ENCODE data around the gene SLC22A14.
"Not testable (repeated sequence)": the region's sequence is repeated elsewhere in the genome, so short reads cannot be mapped to it uniquely, and the experiment has no call there.

Gene SLC22A14

DNA sequence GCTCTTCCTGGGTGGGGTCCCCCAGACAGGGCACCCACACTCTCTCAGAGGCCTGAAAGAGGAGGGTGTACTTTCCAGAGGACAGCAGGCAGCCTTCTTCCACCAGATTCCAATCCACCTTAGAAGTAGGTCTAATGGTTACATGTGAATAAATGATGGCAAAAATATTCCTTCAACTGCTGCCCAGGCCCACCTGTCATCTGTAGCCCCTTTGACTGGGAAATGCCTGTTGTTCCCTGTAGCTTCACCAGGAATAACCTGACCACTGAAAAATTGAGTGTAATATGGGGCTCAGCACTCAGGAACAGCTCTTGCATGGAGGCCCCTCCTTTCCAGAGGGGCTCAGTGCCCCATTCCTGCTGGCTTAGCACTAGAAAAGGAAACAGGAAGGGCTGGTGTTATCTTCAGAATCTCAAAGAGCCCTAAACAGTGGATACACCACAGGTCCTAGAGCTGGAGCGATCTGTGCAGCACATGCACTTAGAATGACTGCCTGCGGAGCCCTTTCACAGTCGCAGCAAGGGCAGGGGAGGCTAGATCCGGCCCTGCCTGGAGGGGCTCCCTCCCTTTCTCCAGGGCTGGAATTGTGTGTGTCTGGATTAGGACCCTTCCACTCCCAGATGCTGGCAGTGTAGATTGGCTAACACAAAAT lies 32.1 kb downstream of the SLC22A14 start:
- DNase-seq, result no peak

DNA sequence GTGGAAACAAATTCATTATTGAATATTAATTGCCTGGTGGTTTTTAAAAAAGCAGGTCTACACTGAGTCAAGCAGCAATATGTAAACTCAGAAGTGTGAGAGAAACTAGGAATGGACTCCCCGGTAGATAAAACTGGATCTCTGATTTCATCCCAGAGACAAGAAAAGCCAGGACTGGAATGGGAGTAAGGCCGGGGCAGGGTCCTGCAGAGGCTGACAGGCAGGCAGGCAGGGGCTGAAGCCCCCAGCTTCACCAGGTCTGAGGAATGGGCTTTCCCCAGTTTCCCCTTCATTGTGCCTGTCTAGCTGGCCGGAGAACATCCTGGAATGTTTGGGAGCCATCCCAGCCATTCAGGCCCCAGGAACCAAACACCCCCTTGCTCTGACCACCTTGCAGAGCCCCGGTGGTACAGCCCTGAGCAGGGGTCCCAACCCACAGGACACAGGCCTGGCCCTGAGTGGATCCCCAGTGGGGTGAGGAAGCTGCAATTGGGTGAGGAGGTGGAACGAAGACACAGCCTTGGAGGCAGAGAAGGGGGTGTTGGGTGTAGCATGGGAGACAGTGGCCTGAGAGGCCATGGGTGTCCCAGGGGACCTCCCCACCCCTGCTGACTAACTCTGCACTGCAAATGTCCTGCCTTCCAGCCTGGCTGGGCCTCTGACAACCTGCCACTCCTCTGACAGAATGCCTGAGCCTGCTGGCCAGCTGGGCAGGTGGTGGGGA lies 32.8 kb downstream of the SLC22A14 start:
- no peak for DNase-seq

DNA sequence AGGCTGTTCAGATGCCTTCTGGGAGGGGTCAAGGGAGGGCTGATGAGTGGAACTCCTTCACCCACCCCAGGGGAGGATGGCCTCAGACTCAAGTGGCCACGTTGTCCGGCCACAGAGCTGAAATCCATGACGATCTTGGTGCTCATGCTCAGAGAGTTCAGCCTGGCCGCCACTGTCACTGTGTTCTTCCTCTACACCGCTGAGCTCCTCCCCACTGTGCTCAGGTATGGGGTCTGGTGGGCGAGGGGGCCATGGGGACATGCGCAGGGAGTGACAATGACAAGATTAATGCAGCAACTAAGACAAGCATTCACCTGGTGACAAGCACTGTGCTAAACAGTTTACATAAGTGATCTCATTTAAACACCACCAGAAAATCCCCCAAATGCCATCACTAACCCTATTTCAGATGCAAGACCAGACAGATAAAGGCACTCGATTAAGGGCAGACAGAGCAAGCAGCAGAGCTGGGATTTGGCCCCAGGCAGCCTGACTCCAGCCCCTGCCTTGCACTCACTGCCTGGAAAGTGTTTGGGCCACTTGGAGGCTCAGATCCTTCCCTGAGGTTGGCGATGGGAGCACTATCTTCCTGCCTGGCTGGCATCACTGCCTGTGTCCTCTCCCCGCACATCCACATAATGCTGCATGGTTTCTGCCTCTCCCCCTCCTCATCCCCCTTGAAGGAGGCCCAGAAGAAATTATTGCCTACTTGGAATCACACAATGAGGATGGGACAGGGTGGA lies 33.6 kb downstream of the SLC22A14 start:
- no peak for DNase-seq

DNA sequence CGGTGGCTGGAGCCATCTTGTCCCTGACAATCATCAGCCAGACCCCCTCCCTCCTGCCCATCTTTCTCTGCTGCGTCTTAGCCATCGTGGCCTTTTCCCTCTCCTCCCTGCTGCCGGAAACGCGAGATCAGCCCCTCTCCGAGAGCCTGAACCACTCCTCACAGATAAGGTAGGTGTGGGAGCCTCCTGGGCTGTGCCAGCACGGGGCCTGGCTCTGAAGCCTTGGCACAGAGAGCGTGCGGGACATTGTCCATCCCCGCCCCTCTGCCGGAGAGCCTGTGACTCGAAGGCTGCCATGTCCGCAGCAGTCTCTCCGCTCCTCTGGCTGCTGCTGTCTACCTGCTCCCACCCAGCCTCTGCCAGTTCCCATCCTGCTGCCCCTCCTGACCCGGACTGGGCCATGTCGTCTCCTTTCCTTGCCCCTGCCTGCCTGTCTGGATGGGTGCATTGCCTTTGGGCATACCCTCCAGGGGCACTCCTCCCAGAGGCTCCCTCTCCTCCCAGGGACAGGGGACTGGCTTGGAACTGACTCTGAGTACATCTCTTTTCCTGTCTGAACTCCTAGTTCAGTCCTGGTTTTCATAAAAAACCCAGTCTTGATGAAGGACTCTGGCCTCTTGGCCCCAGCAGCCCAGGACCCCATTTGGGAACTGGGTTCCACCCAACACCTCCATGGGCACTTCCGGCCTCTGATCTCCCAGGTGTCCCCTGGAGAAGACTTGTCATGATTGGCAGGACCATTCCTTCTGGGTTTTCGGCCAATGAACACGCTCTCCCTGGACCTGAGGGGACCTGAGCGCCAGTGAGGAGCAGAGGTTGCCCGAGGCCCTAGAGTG lies 34.5 kb downstream of the SLC22A14 start:
- no peak for DNase-seq

DNA sequence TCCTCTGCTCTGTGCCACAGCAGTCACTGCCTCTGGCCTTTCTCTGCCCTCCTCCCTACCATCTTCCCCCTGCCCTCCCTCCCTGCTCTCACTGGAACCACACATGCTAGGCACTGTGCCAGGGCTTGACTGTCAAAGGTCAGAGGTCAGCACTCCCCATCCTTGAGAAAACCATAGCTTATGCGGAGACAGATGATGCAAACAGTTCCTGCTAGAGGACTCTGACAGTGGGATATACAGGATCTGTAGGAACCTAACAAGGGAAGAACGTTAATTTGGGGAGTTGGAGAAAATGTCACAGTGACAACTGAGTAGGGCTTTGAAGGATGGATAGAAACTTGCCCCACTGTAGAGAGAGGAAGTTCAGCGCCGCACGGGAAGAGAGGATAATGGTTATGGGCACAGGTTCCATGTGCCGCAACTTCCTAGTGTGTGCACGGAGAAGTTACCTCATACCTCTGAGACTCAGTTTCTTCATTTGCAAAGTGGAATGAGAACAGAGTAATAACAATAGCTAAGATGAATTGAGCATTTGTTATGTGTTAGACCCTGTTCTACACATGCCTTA lies 35.2 kb downstream of the SLC22A14 start:
- DNase-seq, result no peak

DNA sequence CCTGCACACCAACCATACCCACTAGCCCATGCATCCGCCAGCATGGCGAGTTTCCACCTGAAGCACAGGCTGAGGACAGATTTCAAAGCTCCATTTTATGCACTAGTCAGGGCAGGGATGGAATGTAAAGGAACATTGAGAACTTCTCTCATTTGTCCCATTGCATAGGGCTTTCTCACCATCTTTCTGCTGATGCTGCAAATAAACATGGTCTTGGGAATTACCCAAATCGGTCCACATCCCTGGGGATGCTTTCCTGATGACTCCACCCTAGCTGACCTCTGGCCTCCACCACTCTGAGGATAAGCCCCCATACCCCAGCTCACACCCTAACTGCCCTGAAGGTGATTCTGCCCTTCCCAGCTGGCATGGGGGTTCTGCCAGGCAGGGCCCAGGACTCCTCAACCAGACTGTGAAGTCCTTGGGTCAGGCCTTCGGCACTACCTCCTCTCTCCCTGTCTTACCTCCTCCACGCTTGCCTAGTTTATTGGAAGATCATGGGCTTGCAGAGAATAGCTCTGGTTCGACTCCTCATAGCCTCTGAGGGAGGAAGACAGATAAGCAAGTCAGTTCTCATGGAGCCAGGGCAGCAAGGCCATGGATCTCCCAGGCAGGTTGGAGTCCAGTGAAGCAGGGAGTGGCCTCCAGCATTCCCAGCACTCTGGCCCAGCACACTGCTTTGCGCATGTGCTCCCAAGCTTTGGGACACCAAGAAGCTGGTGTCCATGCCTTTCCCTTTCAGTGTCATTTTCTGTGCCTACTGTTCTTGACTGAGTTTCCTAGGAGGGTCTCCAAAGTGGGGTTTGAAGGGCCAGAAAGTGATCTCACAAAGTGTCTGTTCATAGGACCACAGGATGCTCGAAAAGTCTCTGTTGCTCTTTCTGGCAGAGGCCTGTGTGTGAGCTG lies 36.9 kb downstream of the SLC22A14 start:
- DNase-seq, result no peak

DNA sequence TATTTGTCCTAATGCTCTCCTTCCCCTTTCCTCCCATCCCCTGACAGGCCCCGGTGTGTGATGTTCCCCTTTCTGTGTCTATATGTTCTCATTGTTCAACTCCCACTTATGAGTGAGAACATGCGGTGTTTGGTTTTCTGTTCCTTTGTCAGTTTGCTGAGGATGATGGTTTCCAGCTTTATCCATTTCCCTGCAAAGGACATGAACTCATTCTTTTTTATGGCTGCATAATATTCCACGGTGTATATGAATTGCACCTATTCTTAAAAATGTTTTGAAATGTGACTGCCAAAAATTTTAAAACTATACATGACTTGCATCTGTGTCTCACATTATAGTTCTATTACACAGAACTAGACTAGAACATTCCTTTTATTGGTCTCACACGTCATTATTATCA lies 38.5 kb downstream of the SLC22A14 start:
- DNase-seq, result not testable (repeated sequence)

DNA sequence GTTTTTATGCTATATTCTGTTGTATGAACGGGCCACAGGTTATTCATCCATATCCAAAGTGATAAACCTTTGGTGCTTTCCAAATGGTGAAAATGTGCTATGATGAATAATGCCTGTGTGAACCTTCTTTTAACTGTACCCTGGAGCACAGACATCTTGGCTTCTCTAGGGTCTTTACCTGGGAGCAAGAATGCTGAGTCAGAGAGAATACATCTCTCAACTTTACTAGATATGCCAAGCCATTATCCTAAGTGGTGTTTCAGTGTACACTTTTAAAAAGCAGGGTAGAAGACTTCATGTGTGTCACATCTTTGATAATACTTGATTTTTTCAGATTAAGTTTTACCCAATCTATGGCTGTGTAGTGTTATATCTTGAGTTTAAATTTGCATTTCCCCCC lies 41.0 kb downstream of the SLC22A14 start:
- DNase-seq, result no peak

DNA sequence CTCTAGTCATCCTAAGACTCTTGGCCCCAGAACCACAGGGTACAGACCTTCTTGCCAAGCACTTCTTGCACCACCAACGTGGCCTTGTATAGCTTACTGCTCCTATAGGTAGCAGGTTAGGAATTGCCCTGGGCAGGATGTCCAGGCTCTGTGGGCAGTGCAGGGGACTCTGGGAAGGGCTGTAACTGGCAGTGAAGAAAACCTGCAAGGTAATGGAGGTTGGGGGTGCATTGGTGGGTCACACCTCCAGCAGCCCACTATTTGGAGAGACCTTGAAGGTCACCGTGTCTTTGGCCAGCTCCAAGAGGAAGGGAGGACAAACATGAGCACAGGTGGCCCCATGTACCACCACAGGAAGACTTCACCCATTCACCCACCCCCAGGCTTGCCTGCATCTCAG lies 43.2 kb downstream of the SLC22A14 start:
- DNase-seq, result no peak

DNA sequence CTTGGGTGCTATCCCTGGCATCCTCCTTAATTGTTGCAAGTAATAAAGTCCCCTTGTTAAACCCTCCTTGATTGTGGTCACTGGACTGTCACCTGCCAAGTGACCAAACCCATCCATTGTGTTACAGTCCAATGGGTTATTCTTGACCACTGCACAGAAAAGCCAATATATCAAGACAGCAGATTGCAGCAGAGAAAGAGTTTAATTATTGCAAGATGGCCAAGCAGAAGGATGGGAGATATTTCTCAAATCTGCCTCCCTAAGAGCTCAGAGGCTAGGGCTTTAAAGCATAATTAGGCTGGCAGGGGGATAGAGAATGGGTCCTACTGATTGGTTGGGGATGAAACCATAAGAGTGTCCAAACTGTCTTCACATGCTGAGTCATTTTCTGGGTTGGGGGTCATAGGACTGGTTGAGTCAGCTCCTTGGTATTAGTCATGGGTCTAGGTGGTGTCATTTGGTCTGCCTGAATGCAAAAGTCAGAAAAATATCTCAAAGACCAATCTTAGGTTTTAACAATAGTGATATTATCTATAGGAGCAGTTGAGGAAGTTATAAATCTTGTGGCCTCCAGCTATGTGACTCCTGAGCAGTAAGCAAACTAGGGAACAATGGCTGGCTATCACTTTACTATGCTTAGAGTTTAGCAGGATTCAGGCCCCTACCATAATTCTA lies 45.4 kb downstream of the SLC22A14 start:
- no peak for DNase-seq

DNA sequence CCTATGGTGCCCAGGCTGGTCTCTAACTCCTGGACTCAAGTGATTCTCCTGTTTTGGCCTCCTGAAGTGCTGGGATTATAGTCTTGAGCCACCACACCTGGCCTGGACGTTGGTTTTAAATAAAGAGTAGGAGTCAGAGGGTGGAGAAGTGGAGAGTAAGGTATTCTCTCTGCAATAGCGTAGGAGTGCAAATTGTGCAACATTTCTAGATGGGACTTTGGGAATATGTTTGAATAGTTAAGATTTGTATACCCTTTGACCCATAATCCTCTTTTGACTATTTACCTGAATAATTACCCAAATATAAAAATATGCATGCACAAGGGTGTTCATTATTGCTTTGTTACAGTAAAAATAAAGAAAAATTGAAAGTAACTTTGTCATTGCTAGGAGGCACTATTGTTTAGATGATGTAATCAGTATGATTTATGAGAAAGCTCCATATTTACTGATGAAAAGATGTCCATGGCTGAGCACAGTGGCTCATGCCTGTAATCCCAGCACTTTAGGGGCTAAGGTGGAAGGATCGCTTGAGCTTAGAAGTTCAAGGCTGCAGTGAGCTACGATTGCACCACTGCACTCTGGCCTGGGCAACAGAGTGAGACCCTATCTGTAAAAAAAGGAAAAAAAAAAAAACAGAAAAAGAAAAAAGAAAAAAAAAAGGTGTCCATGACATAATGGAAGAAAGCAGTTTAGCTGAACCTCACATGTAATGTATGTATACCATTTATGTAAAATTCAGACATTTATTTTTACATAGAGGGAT lies 49.3 kb downstream of the SLC22A14 start:
- no peak for DNase-seq

DNA sequence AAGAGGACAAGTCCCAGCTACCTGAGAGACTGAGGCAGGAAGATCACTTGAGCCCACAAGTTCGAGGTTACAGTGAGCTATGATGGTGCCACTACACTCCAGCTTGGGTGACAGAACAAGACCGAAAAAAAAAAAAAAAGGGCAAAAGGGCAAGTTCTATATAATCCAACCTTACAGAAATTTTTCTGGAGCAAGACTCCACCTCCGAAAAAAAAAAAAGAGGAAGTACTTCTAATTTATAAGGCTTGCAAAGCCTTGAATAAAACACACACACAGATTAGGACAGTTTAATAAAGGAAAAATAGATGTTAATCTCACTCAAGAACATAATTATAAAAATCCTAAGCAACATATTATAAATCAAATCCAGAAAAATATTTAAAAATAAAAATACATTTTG lies 50.1 kb downstream of the SLC22A14 start:
- no peak for DNase-seq

DNA sequence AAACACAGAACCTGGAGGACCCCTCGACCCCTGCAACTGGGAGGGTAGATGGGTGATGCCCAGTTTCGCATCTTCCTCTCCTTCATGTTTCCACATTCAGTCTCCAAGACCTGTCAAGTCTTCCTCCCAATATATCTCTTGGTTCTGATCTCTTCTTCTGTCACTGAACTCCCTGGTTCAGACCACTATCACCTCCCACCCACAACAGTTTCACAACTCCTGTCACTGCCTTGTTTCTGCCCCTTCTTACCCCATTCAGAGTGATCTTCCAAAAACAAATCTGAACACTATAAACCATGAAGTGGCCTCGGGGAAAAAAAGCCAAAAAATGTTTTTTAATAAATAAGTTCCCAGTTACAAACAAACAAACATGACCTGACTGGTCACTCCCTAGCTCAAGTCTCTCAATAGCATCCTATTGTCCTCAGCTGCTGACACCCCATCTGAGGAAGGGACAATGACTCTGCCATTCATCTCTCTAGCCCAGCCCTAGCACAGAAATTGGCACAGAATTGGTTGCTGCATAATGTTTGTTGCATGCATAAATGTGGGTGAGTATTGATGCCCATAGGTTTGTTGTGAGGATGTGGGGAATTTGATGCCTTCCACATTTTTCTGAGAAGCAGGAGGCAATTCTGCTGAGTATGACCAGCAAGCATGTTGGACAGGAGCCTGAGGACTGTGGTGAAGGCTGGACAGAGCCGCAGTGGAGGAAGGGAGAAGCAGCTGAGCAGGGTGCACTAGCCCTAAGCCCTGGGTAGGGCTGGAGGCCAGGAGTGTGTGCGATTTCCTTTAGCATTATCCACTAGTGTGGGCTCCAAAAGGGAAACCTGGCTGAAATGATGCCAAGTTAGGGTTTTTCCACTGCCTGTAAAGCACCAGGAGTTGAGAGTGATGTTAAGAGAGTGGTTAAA lies 52.3 kb downstream of the SLC22A14 start:
- DNase-seq, result no peak

DNA sequence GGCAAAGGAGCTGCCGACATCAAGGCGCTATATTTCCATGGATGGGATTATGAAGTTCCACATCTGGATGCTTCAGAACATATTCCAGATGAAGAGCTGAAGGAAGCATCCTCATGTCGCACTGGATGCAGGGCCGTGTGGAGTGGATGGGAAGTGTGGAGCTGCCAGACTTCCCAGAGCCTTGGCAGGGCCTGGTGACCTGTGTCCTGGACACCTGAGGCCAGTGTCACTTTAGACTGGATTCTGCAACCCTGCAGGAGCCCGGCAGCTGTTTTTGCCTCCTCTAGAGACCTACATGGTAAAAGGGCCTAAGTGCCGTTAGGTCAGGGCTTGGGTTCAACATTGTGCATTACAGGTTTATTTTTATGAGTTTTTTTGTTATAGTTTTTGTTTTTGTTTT lies 53.2 kb downstream of the SLC22A14 start:
- DNase-seq, result no peak

DNA sequence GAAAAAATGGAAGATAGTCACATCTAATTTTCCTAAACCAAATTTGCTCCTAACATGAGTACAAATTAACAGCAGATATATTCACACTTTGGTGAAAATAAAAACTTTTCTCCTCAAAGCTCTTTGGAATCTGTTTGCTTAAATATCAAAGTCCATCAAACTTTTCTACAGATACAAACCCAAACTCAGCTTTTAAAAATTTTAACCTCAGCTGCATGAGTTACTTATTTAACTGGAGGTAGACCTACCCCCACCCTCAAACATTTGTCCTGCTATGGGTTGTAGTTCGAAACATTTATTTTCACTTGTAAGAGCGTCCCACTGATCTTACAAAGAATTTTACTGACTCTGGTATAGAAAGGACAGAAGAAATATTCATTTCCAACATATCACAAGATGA lies 55.6 kb downstream of the SLC22A14 start:
- no peak for DNase-seq

DNA sequence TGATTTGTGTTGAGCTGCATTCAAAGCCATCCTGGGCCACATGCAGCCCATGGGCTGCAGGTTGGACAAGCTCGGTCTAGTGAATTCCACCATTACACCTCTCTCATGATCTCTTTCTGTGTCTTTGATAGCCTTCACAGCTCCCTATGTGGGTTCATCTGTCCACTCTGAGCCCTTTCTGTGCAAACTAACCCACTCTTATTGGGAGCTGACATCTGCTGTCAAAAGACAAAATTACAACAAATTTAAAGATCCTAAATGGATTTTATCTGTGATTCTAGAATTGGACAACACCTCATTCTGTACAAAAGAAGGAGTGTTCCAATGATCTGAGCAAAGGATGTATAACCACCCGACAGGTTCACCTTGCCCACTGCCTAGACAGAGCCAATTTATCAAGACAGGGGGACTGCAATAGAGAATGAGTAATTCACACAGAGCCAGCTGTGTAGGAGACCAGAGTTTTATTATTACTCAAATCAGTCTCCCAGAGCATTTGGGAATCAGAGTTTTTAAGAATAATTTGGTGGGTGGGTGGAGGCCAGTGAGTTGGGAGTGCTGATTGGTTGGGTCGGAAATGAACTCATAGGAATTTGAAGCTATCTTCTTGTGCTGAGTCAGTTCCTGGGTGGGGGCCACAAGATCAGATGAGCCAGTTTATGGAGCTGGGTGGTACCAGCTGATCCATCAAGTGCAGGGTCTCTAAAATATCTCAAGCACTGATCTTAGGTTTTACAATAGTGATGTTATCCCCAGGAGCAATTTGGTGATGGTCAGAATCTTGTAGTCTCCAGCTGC lies 61.9 kb downstream of the SLC22A14 start:
- DNase-seq, result no peak

DNA sequence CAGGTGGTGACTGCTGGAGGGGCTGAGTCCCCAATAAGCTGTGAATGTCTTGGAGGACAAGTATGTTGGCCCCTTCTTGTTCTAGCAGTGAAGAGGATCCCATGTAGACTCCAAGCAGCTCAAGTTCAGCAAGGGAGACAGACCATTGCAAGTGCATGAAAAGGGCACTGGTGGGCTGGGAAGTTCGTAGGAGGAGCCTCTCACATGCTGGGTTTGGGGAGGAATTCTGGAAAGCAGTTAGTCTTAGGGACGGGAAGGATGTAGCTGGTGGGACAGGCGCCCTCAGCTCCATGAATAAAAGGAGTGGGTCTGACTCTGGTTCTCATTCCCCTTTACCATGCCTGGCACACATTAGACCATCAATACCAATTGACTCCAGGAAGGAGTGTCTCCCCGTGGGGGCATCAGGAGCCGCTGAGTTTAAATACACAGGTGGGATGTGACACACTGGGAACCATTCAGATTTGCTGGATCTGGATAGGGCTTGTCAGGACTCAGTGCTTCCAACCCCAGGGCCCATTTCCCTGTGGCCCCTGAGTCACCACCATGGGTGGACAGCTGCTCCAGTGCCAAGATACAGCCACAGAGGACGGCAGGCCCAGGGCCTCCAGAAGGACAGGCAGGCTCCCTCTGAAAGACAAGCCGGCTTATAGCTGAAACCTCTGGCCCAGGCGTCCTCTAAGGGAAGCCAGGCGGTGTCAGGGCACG lies 63.9 kb downstream of the SLC22A14 start:
- no peak for DNase-seq

Data from NCI-H2029 treated with DMSO at 0.1 percent for 48 hours (cell line).